Measurements from ENCODE around the gene INKA2. TPM values are rescaled to one million over a fixed set of nuclear protein-coding genes. Genes with fewer than 3 reads are reported as not detected.

The INKA2 gene
- total and polyA plus RNA-seq, 3 donors from 2014 or later, result 6.7 to 8.5 (median 8.3) TPM

DNA sequence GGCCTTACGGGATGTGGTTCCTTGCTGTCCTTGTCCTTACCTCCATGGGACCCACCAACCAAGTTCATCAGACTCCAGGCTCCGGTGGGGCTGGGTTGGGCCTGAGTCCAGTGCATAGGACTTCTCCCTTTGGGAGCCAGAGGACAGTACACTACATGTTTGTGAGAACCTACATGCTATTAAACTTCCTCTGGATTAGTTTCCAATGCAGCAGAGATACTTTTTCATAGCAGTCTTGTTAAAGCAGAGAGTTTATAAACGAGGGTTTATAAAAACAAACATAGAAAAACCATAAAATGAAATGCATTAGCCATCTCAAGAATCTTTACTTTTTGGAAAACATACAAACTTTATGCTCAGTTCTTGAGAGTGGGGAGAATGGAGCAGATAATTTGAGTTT lies 33.4 kb downstream of the INKA2 start:
- 80 to 82% methylated on average over 3 of the region's 3 CpGs for WGBS, 2 donors
- DNase-seq, result no peak
- H3K27ac ChIP-seq, result no peak overlapping the region
- no peaks in the 10 kb centered on the region for H3K4me1 ChIP-seq
- H3K27me3 ChIP-seq, result no peaks in the 10 kb centered on the region
- no peaks in the 10 kb centered on the region for H3K36me3 ChIP-seq (ENCODE audit: low read depth, missing control alignments)
- TF ChIP-seq, protein P1, sequence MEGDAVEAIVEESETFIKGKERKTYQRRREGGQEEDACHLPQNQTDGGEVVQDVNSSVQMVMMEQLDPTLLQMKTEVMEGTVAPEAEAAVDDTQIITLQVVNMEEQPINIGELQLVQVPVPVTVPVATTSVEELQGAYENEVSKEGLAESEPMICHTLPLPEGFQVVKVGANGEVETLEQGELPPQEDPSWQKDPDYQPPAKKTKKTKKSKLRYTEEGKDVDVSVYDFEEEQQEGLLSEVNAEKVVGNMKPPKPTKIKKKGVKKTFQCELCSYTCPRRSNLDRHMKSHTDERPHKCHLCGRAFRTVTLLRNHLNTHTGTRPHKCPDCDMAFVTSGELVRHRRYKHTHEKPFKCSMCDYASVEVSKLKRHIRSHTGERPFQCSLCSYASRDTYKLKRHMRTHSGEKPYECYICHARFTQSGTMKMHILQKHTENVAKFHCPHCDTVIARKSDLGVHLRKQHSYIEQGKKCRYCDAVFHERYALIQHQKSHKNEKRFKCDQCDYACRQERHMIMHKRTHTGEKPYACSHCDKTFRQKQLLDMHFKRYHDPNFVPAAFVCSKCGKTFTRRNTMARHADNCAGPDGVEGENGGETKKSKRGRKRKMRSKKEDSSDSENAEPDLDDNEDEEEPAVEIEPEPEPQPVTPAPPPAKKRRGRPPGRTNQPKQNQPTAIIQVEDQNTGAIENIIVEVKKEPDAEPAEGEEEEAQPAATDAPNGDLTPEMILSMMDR (IDR thresholded peaks at IDR 0.05), result no peak
- TF ChIP-seq POLR2A (IDR thresholded peaks at IDR 0.05), result no peak
- intact Hi-C loops (cut with DNase I; ENCODE audit: low total_unique reads), result no loop called here
- no peak overlapping the region for H3K4me3 ChIP-seq
- H3K9me3 ChIP-seq, result no peaks in the 10 kb centered on the region

DNA sequence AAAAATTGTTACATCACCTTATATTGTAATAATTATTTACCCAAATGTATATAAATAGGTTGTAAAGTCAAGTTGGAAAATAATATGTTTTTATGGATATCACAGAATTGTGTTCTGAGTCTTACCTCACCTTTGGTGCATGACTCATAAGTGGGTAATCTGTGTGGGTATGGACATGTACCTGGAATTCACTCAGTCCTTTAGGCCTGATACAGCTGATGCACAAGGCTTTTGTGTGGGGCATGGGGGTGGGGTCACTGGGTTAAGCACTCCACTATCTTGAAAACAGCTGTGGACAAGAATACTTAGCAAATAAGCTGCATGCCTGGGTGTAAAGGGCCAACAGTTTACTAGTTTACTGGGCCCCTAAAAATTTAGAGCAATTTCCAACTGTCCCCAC lies 34.4 kb downstream of the INKA2 start:
- no peaks in the 10 kb centered on the region for H3K36me3 ChIP-seq (ENCODE audit: low read depth, missing control alignments)
- H3K27me3 ChIP-seq, result no peaks in the 10 kb centered on the region
- TF ChIP-seq, protein P1 (IDR thresholded peaks at IDR 0.05), result no peak
- TF ChIP-seq POLR2A (IDR thresholded peaks at IDR 0.05), result no peak
- no peak overlapping the region for H3K27ac ChIP-seq
- DNase-seq, result no peak
- H3K4me3 ChIP-seq, result no peak overlapping the region
- H3K4me1 ChIP-seq, result no peaks in the 10 kb centered on the region
- intact Hi-C loops (cut with DNase I; ENCODE audit: low total_unique reads), result no loop called here
- H3K9me3 ChIP-seq, result no peaks in the 10 kb centered on the region

DNA sequence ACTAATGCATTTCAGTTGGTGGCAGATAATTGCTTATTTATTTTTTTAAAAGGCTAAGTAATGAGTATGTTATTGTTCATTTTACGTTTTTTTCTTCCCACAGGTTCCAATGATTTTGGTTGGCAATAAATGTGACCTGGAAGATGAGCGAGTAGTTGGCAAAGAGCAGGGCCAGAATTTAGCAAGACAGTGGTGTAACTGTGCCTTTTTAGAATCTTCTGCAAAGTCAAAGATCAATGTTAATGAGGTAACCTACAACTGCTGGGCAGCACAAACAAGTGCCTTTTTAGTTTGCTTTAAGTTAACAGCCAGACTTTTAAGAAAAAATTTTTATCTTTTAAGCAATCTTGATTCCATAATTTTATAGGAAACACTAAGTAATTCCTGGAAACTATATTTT lies 35.0 kb downstream of the INKA2 start:
- H3K27me3 ChIP-seq, result no peaks in the 10 kb centered on the region
- WGBS, 2 donors, result 84 to 86% methylated on average over 2 of the region's 2 CpGs
- H3K9me3 ChIP-seq, result no peaks in the 10 kb centered on the region
- no peak overlapping the region for H3K4me3 ChIP-seq
- intact Hi-C loops (cut with DNase I; ENCODE audit: low total_unique reads), result no loop called here
- no peaks in the 10 kb centered on the region for H3K4me1 ChIP-seq
- TF ChIP-seq, protein P1 (IDR thresholded peaks at IDR 0.05), result no peak
- TF ChIP-seq POLR2A (IDR thresholded peaks at IDR 0.05), result no peak
- no peak for DNase-seq
- H3K36me3 ChIP-seq (ENCODE audit: low read depth, missing control alignments), result no peaks in the 10 kb centered on the region
- no peak overlapping the region for H3K27ac ChIP-seq

DNA sequence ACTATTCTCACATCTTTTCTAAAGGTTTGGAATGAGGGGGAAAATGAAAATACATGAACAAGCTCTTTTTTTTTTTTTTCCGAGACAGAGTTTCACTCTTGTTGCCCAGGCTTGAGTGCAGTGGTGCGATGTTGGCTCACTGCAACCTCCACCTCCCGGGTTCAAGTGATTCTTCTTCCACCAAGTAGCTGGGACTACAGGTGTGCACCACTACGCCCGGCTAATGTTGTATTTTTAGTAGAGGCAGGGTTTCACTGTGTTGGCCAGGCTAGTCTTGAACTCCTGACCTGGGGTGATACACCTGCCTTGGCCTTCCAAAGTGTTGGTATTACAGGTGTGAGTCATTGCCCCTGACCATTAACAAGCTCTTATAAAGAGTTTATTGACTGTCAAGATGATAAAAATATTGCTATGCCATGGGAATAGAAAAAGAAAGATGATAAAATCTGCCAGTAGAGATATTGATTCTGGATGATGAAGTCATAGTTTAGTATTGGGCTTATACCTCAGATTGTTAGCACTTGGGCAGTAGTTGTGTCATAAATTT lies 36.6 kb downstream of the INKA2 start:
- H3K9me3 ChIP-seq, result no peaks in the 10 kb centered on the region
- no peaks in the 10 kb centered on the region for H3K36me3 ChIP-seq (ENCODE audit: low read depth, missing control alignments)
- no peak overlapping the region for H3K4me3 ChIP-seq
- 93 to 94% methylated on average over 5 of the region's 5 CpGs for WGBS, 2 donors
- no peaks in the 10 kb centered on the region for H3K4me1 ChIP-seq
- DNase-seq, result no peak
- intact Hi-C loops (cut with DNase I; ENCODE audit: low total_unique reads), result no loop called here
- TF ChIP-seq, protein P1 (IDR thresholded peaks at IDR 0.05), result no peak
- no peak for TF ChIP-seq POLR2A (IDR thresholded peaks at IDR 0.05)
- no peak overlapping the region for H3K27ac ChIP-seq
- H3K27me3 ChIP-seq, result no peaks in the 10 kb centered on the region

DNA sequence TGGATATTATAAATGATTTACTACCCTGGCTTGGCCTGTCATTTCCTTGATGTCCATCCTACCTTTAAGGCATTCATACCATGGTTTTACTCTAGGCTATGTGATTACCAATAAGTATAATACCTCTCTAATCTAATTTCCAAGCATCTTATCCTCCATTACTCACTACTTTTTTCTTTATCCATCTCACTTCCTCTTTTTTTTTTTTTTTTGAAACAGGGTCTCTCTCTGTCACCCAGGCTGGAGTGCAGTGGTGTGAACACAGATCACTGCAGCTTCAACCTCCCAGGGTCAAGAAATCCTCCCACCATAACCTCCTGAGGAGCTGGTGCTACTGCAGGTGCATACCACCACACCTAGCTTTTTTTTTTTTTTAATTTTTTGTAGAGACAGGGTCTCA lies 39.9 kb downstream of the INKA2 start:
- H3K4me3 ChIP-seq, result no peak overlapping the region
- no peaks in the 10 kb centered on the region for H3K27me3 ChIP-seq
- TF ChIP-seq, protein P1 (IDR thresholded peaks at IDR 0.05), result no peak
- no peak for TF ChIP-seq POLR2A (IDR thresholded peaks at IDR 0.05)
- no peaks in the 10 kb centered on the region for H3K9me3 ChIP-seq
- no peaks in the 10 kb centered on the region for H3K4me1 ChIP-seq
- no peak for DNase-seq
- no peaks in the 10 kb centered on the region for H3K36me3 ChIP-seq (ENCODE audit: low read depth, missing control alignments)
- intact Hi-C loops (cut with DNase I; ENCODE audit: low total_unique reads), result no loop called here
- no peak overlapping the region for H3K27ac ChIP-seq
